ENCODE results near the gene DNMBP.

The DNMBP gene

DNA sequence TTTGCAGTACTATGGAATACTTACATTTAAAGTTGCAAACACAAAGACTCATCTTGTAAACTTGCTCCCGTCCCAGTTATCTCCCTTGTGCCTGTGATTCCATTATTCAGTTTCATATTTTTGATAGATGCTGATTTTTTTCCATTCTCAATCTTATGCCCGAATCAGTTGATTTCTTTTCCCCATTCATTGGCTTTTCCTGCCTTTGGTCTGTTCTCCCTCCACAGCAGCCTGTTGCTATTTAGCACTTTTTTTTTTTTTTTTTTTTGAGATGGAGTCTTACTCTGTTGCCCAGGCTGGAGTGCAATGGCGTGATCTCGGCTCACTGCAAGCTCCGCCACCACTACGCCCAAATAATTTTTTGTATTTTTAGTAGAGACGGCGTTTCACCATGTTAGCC is 149.3 kb downstream of the DNMBP start:
- TF ChIP-seq, protein P1, sequence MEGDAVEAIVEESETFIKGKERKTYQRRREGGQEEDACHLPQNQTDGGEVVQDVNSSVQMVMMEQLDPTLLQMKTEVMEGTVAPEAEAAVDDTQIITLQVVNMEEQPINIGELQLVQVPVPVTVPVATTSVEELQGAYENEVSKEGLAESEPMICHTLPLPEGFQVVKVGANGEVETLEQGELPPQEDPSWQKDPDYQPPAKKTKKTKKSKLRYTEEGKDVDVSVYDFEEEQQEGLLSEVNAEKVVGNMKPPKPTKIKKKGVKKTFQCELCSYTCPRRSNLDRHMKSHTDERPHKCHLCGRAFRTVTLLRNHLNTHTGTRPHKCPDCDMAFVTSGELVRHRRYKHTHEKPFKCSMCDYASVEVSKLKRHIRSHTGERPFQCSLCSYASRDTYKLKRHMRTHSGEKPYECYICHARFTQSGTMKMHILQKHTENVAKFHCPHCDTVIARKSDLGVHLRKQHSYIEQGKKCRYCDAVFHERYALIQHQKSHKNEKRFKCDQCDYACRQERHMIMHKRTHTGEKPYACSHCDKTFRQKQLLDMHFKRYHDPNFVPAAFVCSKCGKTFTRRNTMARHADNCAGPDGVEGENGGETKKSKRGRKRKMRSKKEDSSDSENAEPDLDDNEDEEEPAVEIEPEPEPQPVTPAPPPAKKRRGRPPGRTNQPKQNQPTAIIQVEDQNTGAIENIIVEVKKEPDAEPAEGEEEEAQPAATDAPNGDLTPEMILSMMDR (IDR thresholded peaks at IDR 0.05; ENCODE audit: low read depth, low read length) = no peak
- DNase-seq (ENCODE audit: extremely low read depth, low read depth) = no peak

DNA sequence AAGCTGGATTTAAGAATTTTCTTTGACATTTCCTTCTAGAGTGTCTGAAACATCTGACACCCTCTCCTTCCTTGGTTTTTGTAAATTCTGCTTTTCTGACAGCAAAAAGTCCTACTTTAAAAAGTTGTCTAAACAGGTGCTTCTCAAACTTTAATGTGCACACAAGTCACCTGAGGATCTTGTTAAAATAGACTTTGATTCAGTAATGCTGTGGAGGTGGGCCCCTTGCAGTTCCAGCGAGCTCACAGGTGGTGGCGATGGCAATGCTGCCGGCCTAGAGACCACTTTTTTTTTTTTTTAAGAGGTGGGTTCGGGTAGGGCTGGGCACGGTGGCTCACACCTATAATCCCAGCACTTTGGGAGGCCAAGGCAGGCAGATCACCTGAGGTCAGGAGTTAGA is 150.2 kb downstream of the DNMBP start:
- TF ChIP-seq, protein P1 (IDR thresholded peaks at IDR 0.05; ENCODE audit: low read depth, low read length) = peak; percentile 17
- DNase-seq (ENCODE audit: extremely low read depth, low read depth) = no peak

DNA sequence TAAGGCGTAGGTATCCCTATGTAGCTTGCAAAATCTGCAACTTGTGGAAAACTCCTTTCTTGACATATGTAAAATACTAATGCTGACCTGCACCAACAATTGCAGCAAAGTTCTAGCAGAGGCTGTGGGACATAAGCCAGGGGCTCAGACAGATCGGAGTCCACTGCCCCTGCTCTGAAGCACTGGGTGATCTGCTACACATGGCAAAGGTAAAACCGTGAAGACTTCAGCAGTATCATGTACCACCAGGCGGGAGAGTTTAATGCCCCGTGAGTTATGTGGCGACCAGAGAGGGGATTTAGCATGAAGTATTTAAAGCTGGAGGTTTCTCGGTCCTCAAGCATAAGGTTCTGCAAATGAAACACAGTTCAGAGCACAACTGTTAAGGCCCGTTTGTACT is 150.9 kb downstream of the DNMBP start:
- TF ChIP-seq, protein P1 (IDR thresholded peaks at IDR 0.05; ENCODE audit: low read depth, low read length) = no peak
- DNase-seq (ENCODE audit: extremely low read depth, low read depth) = no peak

DNA sequence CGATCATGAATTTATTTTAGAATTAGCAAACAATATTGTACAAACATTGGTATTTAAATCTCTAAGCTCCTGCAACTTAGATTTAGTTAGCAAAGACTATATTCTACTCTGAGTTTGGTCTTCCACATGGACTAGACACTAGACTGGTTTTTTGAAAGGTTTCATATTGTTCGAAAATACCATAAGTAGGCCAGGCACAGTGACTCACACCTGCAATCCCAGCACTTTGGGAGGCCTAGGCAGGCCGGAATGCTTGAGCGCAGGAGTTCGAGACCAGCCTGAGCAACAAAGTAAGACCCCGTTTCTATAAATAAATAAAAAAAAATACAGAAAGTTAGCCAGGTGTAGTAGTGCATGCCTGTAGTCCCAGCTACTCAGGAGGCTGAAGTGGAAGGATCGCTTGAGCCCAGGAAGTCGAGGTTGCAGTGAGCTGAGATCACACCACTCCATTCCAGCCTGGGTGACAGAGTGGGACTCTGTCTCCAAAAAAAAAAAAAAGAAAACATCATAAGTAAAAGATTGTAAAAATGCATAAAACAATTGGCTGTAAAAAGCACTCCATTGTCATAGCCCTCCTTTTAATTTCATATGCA is 154.2 kb downstream of the DNMBP start:
- TF ChIP-seq, protein P1 (IDR thresholded peaks at IDR 0.05; ENCODE audit: low read depth, low read length) = no peak

DNA sequence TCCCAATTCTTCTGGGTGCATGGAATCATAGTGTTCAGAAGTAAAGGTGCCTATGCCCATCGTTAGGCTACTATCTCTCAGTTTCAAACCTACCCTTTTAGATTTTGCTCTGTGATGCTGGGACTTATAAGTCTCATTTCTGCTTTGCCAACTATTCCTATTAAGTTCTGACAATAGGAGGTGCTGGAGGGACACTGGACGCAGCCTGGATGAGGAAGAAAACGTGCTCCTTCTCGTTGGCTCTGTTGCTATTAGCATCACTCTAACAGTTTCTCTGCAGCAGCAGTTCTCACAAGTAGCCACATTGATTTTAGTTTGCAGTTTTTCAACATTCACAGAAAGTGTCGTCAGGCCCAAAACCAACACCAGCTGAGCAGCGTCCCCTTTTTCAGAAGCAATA is 154.9 kb downstream of the DNMBP start:
- peak; percentile 31 for DNase-seq (ENCODE audit: extremely low read depth, low read depth)
- TF ChIP-seq, protein P1 (IDR thresholded peaks at IDR 0.05; ENCODE audit: low read depth, low read length) = peak; percentile 64

More for the DNA sequence above, 154.2 kb downstream of the DNMBP start:
- DNase-seq (ENCODE audit: extremely low read depth, low read depth) = no peak

DNA sequence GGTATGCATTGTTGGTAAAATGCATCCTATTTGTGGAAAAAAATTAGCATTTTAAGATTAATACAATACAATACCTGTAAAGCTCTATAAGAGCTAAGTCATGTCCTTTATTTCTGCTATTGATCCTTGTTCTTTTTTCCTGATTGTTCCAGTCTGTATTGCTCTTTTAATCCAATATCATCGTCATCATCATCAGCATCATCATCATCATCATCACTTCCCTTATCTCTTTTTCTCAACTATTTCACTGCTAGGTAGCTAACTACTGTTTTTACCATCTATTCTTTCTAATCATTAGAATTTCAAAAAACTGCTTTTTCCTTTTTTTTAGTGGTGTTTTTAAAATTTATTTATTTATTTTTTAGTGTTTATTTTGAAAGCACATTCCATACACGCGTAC is 156.1 kb downstream of the DNMBP start:
- TF ChIP-seq, protein P1 (IDR thresholded peaks at IDR 0.05; ENCODE audit: low read depth, low read length) = no peak
- no peak for DNase-seq (ENCODE audit: extremely low read depth, low read depth)

DNA sequence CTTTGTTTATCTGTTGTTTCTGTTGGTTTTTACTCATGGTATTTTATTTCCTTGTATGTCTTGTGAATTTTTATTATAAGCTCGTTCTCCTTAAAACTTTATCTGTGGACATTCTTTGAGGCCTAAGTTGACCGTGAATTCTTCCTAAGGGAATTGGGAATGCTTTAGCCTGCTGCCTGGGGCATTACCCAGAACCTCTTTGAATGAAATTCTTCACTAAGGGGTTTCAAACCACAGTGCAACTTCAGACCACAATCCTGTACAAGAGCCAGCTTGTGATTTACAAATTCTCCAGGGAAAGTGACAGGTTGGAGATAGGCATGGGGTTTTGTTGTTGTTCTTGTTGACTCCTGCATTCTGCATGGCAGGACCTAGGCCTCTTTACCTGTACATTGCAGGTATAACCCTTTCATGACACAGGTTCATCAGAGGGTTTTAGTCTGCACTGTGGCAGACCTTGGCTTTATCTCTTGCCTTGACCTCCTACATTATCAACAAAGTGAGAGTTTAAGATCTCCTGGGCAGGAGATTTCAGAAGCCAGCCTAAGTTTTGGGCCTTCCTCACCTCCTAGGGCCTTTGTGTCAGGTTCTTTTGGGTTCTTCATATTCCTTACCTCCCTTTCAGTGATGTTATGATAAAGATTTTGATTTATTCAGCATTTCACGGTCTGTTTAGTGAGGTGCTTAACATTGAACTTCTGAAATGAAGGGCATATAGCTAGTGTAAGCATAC is 157.1 kb downstream of the DNMBP start:
- TF ChIP-seq, protein P1 (IDR thresholded peaks at IDR 0.05; ENCODE audit: low read depth, low read length) = no peak
- no peak for DNase-seq (ENCODE audit: extremely low read depth, low read depth)

Data from AG09319 (cell line).